ENCODE results near the gene KDM7A. TPM values are rescaled to one million over a fixed set of nuclear protein-coding genes. Genes with fewer than 3 reads are reported as not detected.

The KDM7A gene
- total and polyA plus RNA-seq, 9 of the 15 experiments (the other 6 are each of a cell fraction or from before 2014, with no cell fraction given): 0.90 to 8.4 (median 7.0) TPM

- TF ChIP-seq ZNF384 (IDR thresholded peaks at IDR 0.05; ENCODE audit: low read depth, low read length) (no peak), CEBPB (tag; IDR thresholded peaks at IDR 0.05) (peak; percentile 46)
- H3K27me3 ChIP-seq (ENCODE audit: control insufficient read depth in 2 of 2, insufficient read depth in 2 of 2, low read length in 2 of 2): no peaks in the 10 kb centered on the region
- intact Hi-C loops (cut with micrococcal nuclease) (no loop called here), in situ Hi-C loops (cut with MboI) (no loop called here)
- H3K27ac ChIP-seq (ENCODE audit: extremely low read depth, low read depth, low read length): no peak overlapping the region
- no peaks in the 10 kb centered on the region for H3K36me3 ChIP-seq (ENCODE audit: control insufficient read depth, insufficient read depth, low read length)
- no peaks in the 10 kb centered on the region for H3K9me1 ChIP-seq (ENCODE audit: control insufficient read depth, insufficient read depth, low read length)
- H4K20me1 ChIP-seq (replicated peaks; ENCODE audit: control insufficient read depth, insufficient read depth, low read length): no peaks in the 10 kb centered on the region
- CTCF ChIA-PET (ENCODE audit: low intra/inter-chr PET ratio): no interaction called here
- no peak overlapping the region for H3K4me3 ChIP-seq
- POLR2A ChIA-PET: interaction anchor here (0.8 to 4.1 kb wide), 4 partner anchors 10 to 838 kb away, joined by 4 to 17 read pairs (median 10); partner anchors contain the start of genes KDM7A and LUC7L2
- WGBS (ENCODE audit: insufficient coverage, low coverage, missing lambda C conversion rate): 46% methylated on average over 2 of the region's 2 CpGs
- H3K4me2 ChIP-seq (ENCODE audit: insufficient read depth, low read length): no peak overlapping the region
- H3K79me2 ChIP-seq (ENCODE audit: control insufficient read depth, insufficient read depth, low read length): no peaks in the 10 kb centered on the region
- no peaks in the 10 kb centered on the region; the same call in 1 of the 2 replicates for H3K9me3 ChIP-seq (replicated peaks; ENCODE audit: control insufficient read depth, insufficient read depth, low read depth, low read length)
- no peak overlapping the region for H3K9ac ChIP-seq (ENCODE audit: insufficient read depth in 1 of 2, low read depth in 2 of 2, low read length in 2 of 2)
- H3K4me1 ChIP-seq (replicated peaks in 1 of 2; ENCODE audit: control insufficient read depth in 2 of 2, insufficient read depth in 2 of 2, low read length in 2 of 2): peaks cover 11 to 18% of the 10 kb centered on the region in 2 experiments; a peak in 3 of 5 replicates
- ATAC-seq (no peak), FAIRE-seq (no peak), DNase-seq (ENCODE audit: extremely low read depth in 1 of 4, low spot score in 3 of 4) (no peak)
- BruUV-seq (replicated peaks): no TSS peak
- H2AFZ ChIP-seq (ENCODE audit: low read depth, low read length): no peak overlapping the region
These were observed 21.2 kb upstream of the KDM7A start for GRCh38 chr7:140197938-140198337.

- FAIRE-seq: no peak
- Histone ChIP-seq H2AFZ (ENCODE audit: low read depth, low read length) (peak overlapping the region; percentile 75), H3K9me3 (replicated peaks; ENCODE audit: control insufficient read depth, insufficient read depth, low read depth, low read length) (no peaks in the 10 kb centered on the region; the same call in 1 of the 2 replicates), H3K4me1 (replicated peaks in 1 of 2; ENCODE audit: control insufficient read depth in 2 of 2, insufficient read depth in 2 of 2, low read length in 2 of 2) (peaks cover 11 to 18% of the 10 kb centered on the region in 2 experiments; a peak in 3 of 5 replicates), H3K27me3 (ENCODE audit: control insufficient read depth in 2 of 2, insufficient read depth in 2 of 2, low read length in 2 of 2) (no peaks in the 10 kb centered on the region), H3K4me3 (no peak overlapping the region), H3K9ac (ENCODE audit: insufficient read depth in 1 of 2, low read depth in 2 of 2, low read length in 2 of 2) (no peak overlapping the region), H4K20me1 (replicated peaks; ENCODE audit: control insufficient read depth, insufficient read depth, low read length) (no peaks in the 10 kb centered on the region), H3K27ac (ENCODE audit: extremely low read depth, low read depth, low read length) (no peak overlapping the region), H3K4me2 (ENCODE audit: insufficient read depth, low read length) (no peak overlapping the region), H3K79me2 (ENCODE audit: control insufficient read depth, insufficient read depth, low read length) (no peaks in the 10 kb centered on the region), H3K9me1 (ENCODE audit: control insufficient read depth, insufficient read depth, low read length) (no peaks in the 10 kb centered on the region), H3K36me3 (ENCODE audit: control insufficient read depth, insufficient read depth, low read length) (no peaks in the 10 kb centered on the region)
- in situ Hi-C loops (cut with MboI) (no loop called here), intact Hi-C loops (cut with micrococcal nuclease) (no loop called here)
- WGBS (ENCODE audit: insufficient coverage, low coverage, missing lambda C conversion rate): 44% methylated on average over 9 of the region's 9 CpGs
- peak in 2 of 4 experiments; percentile 38 to 50 for DNase-seq (ENCODE audit: extremely low read depth in 1 of 4, low spot score in 3 of 4)
- ATAC-seq: peak; percentile 74
- no TSS peak for BruUV-seq (replicated peaks)
- POLR2A ChIA-PET: interaction anchor here (2.4 to 4.1 kb wide), 2 partner anchors 11 to 20 kb away, joined by 12 to 17 read pairs; partner anchors contain the start of gene KDM7A
- CTCF ChIA-PET (ENCODE audit: low intra/inter-chr PET ratio): no interaction called here
- TF ChIP-seq ZNF766 (CRISPR knock-in tag; conservative IDR thresholded peaks at IDR 0.05): peak; percentile 88
- no peak for TF ChIP-seq GTF2E2 (tag; IDR thresholded peaks at IDR 0.05)
- TF ChIP-seq SMARCA5 (IDR thresholded peaks at IDR 0.05): no peak
- no peak for TF ChIP-seq ETV6 (IDR thresholded peaks at IDR 0.05; ENCODE audit: borderline replicate concordance in 1 of 2, low read depth in 2 of 2, low read length in 1 of 2)
- 0 out of 2 replicates have a peak, but pooled peaks have one; percentile 45 for TF ChIP-seq ETV6 (CRISPR knock-in tag; IDR thresholded peaks at IDR 0.05; ENCODE audit: borderline replicate concordance)
- TF ChIP-seq ARNT (IDR thresholded peaks at IDR 0.05): no peak
- no peak for TF ChIP-seq RAD21 (CRISPR knock-in tag; conservative IDR thresholded peaks at IDR 0.05 in 1 of 2, IDR thresholded peaks at IDR 0.05 in 1 of 2)
- no peak for TF ChIP-seq KLF16 (IDR thresholded peaks at IDR 0.05)
- TF ChIP-seq PRDM10 (IDR thresholded peaks at IDR 0.05; ENCODE audit: partially characterized antibody): peak; percentile 22
- no peak for TF ChIP-seq JUNB (CRISPR knock-in tag; conservative IDR thresholded peaks at IDR 0.05)
These were observed 20.6 kb upstream of the KDM7A start for GRCh38 chr7:140197218-140197890.

All from K562 (cell line).